Stimulated activated CD8-positive, alpha-beta memory T cell treated with anti-CD3 and anti-CD28 coated beads, Interleukin-15, amount 100 ng/mL, for 4 hours (primary cell): ENCODE data around the gene ZNF563.

Source experiments
- DNase-seq, 2 donors: peaks; one replicate each; pipeline ENCODE4 v3.0.0-alpha.2; 2020; ENCODE audit warnings: low read depth in 2 of 2

The ZNF563 gene

DNA sequence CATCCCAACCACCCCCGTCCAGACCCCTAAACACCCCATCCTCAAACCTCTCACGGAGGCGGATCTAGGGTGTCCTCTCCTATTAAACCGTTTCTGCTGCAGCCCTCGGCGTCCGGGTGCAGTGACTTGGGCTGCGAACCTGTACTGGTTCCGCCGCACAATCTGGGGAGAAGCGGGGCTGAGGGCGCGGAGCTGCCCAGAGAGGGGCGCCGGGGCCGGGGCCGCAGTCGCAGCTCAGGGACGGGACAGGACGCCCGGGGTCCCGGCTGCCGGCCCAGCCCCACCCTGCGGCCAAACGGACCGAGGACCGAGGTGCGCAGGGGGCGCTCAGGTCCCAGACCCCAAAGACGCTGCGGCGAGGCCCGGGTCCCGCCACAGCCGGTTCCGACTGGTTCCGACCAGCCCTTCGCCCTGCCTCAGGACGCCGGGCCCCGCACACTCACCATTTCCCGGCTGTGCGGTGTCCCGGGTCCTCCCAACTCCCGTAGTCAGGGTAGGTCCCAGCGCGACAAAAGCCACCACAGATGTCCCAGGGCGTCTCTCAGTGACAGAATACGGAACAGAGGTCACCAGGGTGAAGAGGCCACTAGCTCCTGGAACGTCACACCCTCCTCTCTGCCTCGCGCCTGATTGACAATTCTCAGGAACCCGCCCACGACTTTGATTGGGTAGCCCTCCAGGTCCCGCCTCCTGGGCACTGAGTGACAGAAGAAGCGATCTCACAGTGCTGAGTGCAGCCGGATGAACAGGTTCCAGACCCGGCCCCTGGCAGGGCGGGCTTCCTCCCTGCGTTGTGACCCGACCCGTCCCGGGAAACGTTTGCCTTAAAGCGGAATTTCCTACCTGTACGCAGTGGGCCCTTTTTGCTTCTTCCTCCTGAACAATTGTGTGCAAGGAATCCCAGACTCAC lies 38.9 kb downstream of the ZNF563 start, which contains the start of gene ZNF44:
Gene ZNF44 (minus strand): TSS at position 635 of the 910 bp plus-strand sequence. CDS start 189 bp downstream, at position 446.
- peak; percentile 87 to 94 for DNase-seq

DNA sequence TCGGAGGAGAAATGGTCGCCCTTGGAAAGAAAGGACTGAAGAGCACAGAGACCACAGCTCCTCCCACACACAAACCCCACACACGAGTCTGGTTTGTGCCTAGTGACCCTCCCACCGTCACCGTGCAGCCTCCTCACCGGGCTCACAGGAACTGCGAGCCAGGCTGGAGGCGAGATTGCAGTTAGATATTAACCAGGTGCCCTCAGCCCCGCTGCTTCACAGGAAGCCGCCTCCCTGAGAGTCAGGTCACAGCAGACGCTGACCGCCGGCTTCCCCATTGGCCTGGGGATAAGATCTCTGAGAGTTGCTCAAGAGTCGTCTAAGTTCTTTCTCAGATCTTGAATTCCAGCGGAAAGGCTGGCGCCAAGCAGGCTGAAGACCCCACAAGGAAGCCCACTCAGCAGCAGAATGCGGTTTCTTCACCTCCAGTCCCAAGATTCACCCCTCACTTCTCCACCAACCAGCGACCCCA lies 39.6 kb downstream of the ZNF563 start:
- peak in 1 of 2 donors; percentile 39 for DNase-seq

DNA sequence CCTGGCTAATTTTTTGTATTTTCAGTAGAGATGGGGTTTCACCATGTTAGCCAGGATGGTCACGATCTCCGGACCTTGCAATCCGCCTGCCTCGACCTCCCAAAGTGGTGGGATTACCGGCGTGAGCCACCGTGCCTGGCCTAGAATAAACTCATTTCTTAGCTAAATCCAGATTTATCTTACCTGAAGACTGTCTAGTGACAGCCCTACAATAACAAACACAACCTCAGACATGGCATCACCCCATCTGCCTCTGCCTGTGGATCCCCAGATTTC lies 43.7 kb downstream of the ZNF563 start:
- DNase-seq: no peak

DNA sequence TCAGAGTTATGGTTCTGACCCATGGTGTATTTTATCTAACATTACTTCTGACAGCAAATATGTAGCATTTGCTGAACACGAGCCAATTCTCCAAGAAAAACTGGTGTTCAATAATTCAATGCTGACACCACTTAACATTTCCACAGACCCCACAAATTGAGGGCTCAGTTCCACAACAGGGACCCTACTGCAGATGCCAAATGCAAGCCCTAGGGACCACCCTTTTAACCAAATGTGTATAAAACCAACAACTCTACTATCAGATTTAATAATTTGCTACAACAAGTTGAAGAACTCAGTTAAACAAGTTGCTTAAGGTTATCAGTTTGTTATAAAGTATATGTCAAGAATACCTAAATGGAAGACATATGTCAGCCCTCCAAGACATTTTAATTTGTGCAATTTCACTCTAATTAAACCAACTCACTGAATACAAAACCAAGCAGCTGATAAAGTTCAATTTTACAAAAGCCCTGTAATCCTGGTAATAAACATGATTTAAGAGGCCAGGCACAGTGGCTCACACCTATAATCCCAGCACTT lies 45.4 kb downstream of the ZNF563 start:
- no peak for DNase-seq

DNA sequence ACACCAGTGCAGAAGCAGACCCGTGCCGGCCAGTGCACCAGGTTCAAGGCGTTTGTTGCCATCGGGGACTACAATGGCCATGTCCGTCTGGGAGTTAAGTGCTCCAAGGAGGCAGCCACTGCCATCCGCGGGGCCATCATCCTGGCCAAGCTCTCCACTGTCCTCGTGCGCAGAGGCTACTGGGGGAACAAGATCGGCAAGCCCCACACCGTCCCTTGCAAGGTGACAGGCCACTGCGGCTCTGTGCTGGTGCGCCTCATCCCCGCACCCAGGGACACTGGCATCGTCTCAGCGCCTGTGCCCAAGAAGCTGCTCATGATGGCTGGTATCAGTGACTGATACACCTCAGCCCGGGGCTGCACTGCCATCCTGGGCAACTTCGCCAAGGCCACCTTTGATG lies 48.8 kb downstream of the ZNF563 start:
- no peak for DNase-seq

DNA sequence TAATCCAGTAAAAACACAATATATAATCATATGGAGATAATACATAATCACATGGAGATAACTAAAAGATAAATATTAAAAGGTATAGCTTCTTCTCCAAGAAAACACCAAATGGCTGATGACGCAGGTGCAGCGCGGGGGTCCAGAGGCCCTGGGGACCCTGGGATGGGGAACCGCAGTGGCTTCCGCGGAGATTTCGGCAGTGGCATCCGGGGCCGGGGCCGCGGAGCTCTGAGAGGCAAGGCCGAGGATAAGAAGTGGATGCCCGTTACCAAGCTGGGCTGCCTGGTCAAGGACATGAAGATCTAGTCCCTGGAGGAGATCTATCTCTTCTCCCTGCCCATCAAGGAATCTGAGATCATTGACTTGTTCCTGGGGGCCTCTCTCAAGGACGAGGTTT lies 49.2 kb downstream of the ZNF563 start:
- no peak for DNase-seq

DNA sequence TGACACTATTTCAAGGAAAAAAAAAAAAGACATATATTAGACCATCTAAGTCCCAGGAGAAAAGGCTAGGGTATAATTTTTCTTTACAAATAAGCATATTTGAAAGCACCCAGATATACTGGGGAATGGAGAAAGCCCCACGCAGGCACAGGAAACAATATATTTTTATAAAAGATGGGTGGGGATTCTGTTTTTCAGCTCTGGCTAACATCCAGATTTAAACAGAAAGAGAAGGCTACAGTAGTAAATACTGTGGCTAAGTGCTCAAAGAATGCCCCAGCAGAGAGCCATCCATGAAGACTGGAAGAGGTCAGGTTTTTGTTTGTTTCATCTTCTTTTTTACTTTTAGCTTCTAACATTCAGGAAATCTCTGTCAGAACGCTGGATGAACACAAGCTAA lies 54.7 kb downstream of the ZNF563 start:
- DNase-seq: no peak

DNA sequence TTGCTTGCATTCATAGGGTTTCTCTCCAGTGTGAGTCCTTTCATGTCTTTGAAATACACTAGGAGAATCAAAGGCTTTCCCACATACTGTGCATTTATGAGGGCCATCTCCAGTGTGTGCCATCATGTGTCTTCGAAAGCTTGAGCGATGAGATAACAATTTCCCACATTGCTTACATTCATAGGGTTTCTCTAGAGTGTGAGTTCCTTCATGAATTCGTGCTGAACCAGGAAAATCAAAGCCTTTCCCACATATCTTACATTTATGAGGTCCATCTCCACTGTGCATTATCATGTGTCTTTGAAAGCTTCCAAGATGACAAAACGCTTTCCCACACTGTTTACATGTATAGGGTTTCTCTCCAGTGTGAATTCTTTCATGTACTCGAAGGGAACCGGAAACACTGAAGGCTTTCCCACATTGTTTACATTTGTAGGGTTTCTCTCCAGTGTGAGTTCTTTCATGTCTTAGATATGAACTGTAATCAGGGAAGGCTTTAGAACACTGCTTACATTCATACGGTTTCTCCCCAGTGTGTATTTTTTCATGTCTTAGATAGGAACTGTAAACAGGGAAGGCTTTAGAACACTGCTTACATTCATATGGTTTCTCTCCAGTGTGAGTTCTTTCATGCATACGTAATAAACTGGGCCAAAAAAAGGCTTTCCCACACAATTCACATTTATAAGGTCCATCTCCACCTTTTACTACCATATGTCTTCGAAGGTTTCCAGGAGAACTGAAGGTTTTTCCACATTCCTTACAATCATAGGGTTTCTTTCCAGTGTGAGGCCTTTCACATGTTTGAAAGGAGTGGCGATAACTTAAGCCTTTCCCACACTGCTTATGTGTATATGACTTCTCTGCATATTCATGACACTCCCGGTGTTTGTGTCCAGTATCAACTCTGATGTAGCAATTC lies 60.2 kb downstream of the ZNF563 start:
- no peak for DNase-seq

DNA sequence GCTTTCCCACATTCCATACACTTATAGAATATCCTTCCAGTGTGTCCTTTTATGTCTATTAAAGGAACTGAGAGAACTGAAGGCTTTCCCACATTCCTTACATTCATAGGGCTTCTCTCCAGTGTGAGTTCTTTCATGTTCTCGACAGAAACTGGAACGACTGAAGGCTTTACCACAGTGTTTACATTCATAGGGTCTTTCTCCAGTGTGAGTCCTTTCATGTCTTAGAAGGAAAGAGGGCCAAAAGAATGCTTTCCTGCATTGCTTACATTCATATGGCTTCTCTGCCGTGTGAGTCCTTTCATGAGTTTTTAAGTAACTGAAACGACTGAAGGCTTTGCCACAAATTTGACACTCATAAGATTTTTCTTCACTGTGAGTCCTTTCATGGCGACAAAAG lies 61.0 kb downstream of the ZNF563 start:
- DNase-seq: no peak

DNA sequence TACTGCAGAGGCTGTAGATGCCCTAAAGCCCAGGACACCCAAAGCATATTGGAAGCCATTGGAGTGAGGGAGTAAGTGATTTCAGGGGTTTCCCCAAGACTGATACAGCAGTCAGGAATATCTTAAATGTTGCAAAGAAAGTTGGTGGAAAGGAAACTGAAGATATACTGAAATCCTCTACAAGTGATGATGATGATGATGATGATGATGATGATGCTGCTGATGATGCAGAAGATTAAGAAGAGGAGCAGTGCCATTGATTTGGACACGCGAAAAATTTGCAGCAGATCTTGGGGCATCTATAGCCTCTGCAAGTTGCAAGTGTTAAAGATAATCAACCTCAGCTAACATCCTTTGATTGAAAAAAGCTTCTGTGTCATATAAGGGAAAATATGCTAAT lies 62.6 kb downstream of the ZNF563 start:
- DNase-seq: no peak
